Activated T-helper 2 cell treated with anti-CD3 and anti-CD28 coated beads, Interferon-gamma antibody, Interleukin-2, Interleukin-4, amounts not matched to agents 10 μg/mL and 5 μg/mL and 100 μg/mL, durations not matched to agents 14 hours and 24 hours and 36 hours (primary cell): ENCODE measurements around the gene STPG4. TPM values are rescaled to one million over a fixed set of nuclear protein-coding genes. Genes with fewer than 3 reads are reported as not detected.
"Not testable (repeated sequence)": the region's sequence is repeated elsewhere in the genome, so short reads cannot be mapped to it uniquely, and the experiment has no call there.

Experiments
- DNase-seq: peaks from one replicate; pipeline ENCODE4 v3.0.0; 2021; ENCODE audit warnings: low spot score
- H3K27ac Mint-ChIP-seq: one replicate; pipeline ENCODE4 v1.8.0; 2021; ENCODE audit warnings: mixed read lengths
- H3K27me3 Mint-ChIP-seq: one replicate; pipeline ENCODE4 v1.8.0; 2021; ENCODE audit warnings: low read depth, mixed read lengths
- H3K36me3 Mint-ChIP-seq: one replicate; pipeline ENCODE4 v1.8.0; 2021; ENCODE audit warnings: low read depth, mixed read lengths
- H3K4me1 Mint-ChIP-seq: one replicate; pipeline ENCODE4 v1.8.0; 2021; ENCODE audit warnings: low read depth, mixed read lengths
- H3K4me3 Mint-ChIP-seq: one replicate; pipeline ENCODE4 v1.8.0; 2021; ENCODE audit warnings: low read depth, mild to moderate bottlenecking, moderate library complexity, mixed read lengths
- H3K9me3 Mint-ChIP-seq: one replicate; pipeline ENCODE4 v1.8.0; 2021; ENCODE audit warnings: mixed read lengths
- intact Hi-C: fragments of 100-400 bp; cut with micrococcal nuclease; formaldehyde crosslinking; loops from one replicate; pipeline ENCODE4 v1.15.1; 2023
- total RNA-seq: library from RNA; stranded (reverse); gene quantifications from 2 replicates; pipeline ENCODE4 v1.2.3, GENCODE V29; 2022

The STPG4 gene
- total RNA-seq, 1 donor from 2014 or later: not detected

GRCh38 chr2:47134386-47135090, 20.6 kb downstream of the STPG4 start:
- H3K27ac Mint-ChIP-seq: no peak overlapping the region
- H3K27me3 Mint-ChIP-seq: peaks cover 6% of the 10 kb centered on the region
- intact Hi-C loops: no loop called here
- no peaks in the 10 kb centered on the region for H3K4me1 Mint-ChIP-seq
- peaks cover 7% of the 10 kb centered on the region for H3K36me3 Mint-ChIP-seq
- no peak overlapping the region for H3K4me3 Mint-ChIP-seq
- no peak for DNase-seq
- peaks cover 32% of the 10 kb centered on the region for H3K9me3 Mint-ChIP-seq

GRCh38 chr2:47133046-47133445, 22.1 kb downstream of the STPG4 start:
- peaks cover 22% of the 10 kb centered on the region for H3K9me3 Mint-ChIP-seq
- no peaks in the 10 kb centered on the region for H3K36me3 Mint-ChIP-seq
- peaks cover 6% of the 10 kb centered on the region for H3K27me3 Mint-ChIP-seq
- DNase-seq: no peak
- intact Hi-C loops: no loop called here
- H3K4me1 Mint-ChIP-seq: no peaks in the 10 kb centered on the region
- no peak overlapping the region for H3K4me3 Mint-ChIP-seq
- no peak overlapping the region for H3K27ac Mint-ChIP-seq

- intact Hi-C loops: no loop called here
- Mint-ChIP-seq H3K4me1 (no peaks in the 10 kb centered on the region), H3K4me3 (no peak overlapping the region), H3K27me3 (peaks cover 21% of the 10 kb centered on the region), H3K9me3 (no peaks in the 10 kb centered on the region), H3K27ac (no peak overlapping the region), H3K36me3 (no peaks in the 10 kb centered on the region)
- DNase-seq: no peak
These were observed 25.9 kb downstream of the STPG4 start for GRCh38 chr2:47129191-47129706.

- Mint-ChIP-seq H3K4me3 (no peak overlapping the region), H3K27me3 (peaks cover 22% of the 10 kb centered on the region), H3K27ac (no peak overlapping the region), H3K9me3 (no peaks in the 10 kb centered on the region), H3K4me1 (no peaks in the 10 kb centered on the region), H3K36me3 (no peaks in the 10 kb centered on the region)
- intact Hi-C loops: no loop called here
- no peak for DNase-seq
These were observed 26.4 kb downstream of the STPG4 start for GRCh38 chr2:47128705-47129104.

GRCh38 chr2:47127862-47128543, 27.1 kb downstream of the STPG4 start:
- no peaks in the 10 kb centered on the region for H3K9me3 Mint-ChIP-seq
- peaks cover 25% of the 10 kb centered on the region for H3K27me3 Mint-ChIP-seq

GRCh38 chr2:47126783-47127182, 28.3 kb downstream of the STPG4 start:
- no peaks in the 10 kb centered on the region for H3K9me3 Mint-ChIP-seq
- intact Hi-C loops: no loop called here
- H3K27ac Mint-ChIP-seq: no peak overlapping the region
- no peak overlapping the region for H3K4me3 Mint-ChIP-seq
- no peaks in the 10 kb centered on the region for H3K36me3 Mint-ChIP-seq
- H3K27me3 Mint-ChIP-seq: peaks cover 24% of the 10 kb centered on the region
- no peaks in the 10 kb centered on the region for H3K4me1 Mint-ChIP-seq
- no peak for DNase-seq

More at GRCh38 chr2:47127862-47128543, 27.1 kb downstream of the STPG4 start:
- Mint-ChIP-seq H3K27ac (no peak overlapping the region), H3K4me3 (no peak overlapping the region), H3K4me1 (no peaks in the 10 kb centered on the region), H3K36me3 (no peaks in the 10 kb centered on the region)
- DNase-seq: no peak
- intact Hi-C loops: no loop called here

- H3K27ac Mint-ChIP-seq, H3K4me1 Mint-ChIP-seq, DNase-seq, H3K9me3 Mint-ChIP-seq, H3K36me3 Mint-ChIP-seq, intact Hi-C loops, H3K4me3 Mint-ChIP-seq: not testable (repeated sequence)
- H3K27me3 Mint-ChIP-seq: peaks cover 24% of the 10 kb centered on the region
These were observed 30.4 kb downstream of the STPG4 start for GRCh38 chr2:47124740-47125139.

GRCh38 chr2:47120424-47120823, 34.7 kb downstream of the STPG4 start:
- H3K4me3 Mint-ChIP-seq, H3K27ac Mint-ChIP-seq, DNase-seq, H3K9me3 Mint-ChIP-seq, H3K36me3 Mint-ChIP-seq, intact Hi-C loops, H3K4me1 Mint-ChIP-seq: not testable (repeated sequence)
- peaks cover 23% of the 10 kb centered on the region for H3K27me3 Mint-ChIP-seq

- intact Hi-C loops: no loop called here
- H3K27me3 Mint-ChIP-seq: peaks cover 14% of the 10 kb centered on the region
- no peak for DNase-seq
- no peak overlapping the region for H3K27ac Mint-ChIP-seq
- H3K4me3 Mint-ChIP-seq: no peak overlapping the region
- no peaks in the 10 kb centered on the region for H3K9me3 Mint-ChIP-seq
- no peaks in the 10 kb centered on the region for H3K36me3 Mint-ChIP-seq
- no peaks in the 10 kb centered on the region for H3K4me1 Mint-ChIP-seq
These were observed 36.1 kb downstream of the STPG4 start for GRCh38 chr2:47119001-47119400.

- Mint-ChIP-seq H3K27ac (no peak overlapping the region), H3K9me3 (no peaks in the 10 kb centered on the region), H3K27me3 (peaks cover 14% of the 10 kb centered on the region), H3K4me3 (no peak overlapping the region), H3K36me3 (no peaks in the 10 kb centered on the region), H3K4me1 (no peaks in the 10 kb centered on the region)
- DNase-seq: no peak
- intact Hi-C loops: no loop called here
These were observed 36.5 kb downstream of the STPG4 start for GRCh38 chr2:47118581-47118980.

GRCh38 chr2:47112665-47113435, 42.3 kb downstream of the STPG4 start:
- intact Hi-C loops: no loop called here
- Mint-ChIP-seq H3K4me3 (no peak overlapping the region), H3K9me3 (no peaks in the 10 kb centered on the region), H3K27ac (no peak overlapping the region), H3K27me3 (peaks cover 10% of the 10 kb centered on the region), H3K4me1 (no peaks in the 10 kb centered on the region), H3K36me3 (no peaks in the 10 kb centered on the region)
- DNase-seq: no peak

- Mint-ChIP-seq H3K4me1 (no peaks in the 10 kb centered on the region), H3K4me3 (no peak overlapping the region)
These were observed 45.4 kb downstream of the STPG4 start for GRCh38 chr2:47109680-47110079.

GRCh38 chr2:47109007-47109375, 46.1 kb downstream of the STPG4 start:
- intact Hi-C loops: no loop called here
- H3K4me3 Mint-ChIP-seq: no peak overlapping the region

More at GRCh38 chr2:47109680-47110079, 45.4 kb downstream of the STPG4 start:
- Mint-ChIP-seq H3K36me3 (no peaks in the 10 kb centered on the region), H3K27me3 (peaks cover 7% of the 10 kb centered on the region), H3K27ac (no peak overlapping the region), H3K9me3 (no peaks in the 10 kb centered on the region)
- intact Hi-C loops: no loop called here
- DNase-seq: no peak

More at GRCh38 chr2:47109007-47109375, 46.1 kb downstream of the STPG4 start:
- Mint-ChIP-seq H3K9me3 (no peaks in the 10 kb centered on the region), H3K4me1 (no peaks in the 10 kb centered on the region), H3K36me3 (no peaks in the 10 kb centered on the region), H3K27ac (no peak overlapping the region), H3K27me3 (peaks cover 7% of the 10 kb centered on the region)
- no peak for DNase-seq
